IPS-11a (cell line): Measurements from ENCODE around the gene HDAC4.

ENCODE experiments used
- H3K4me3 ChIP-seq: one replicate; pipeline ENCODE4 v1.5.1; 2013; ENCODE audit warnings: low read depth, low read length, control low read depth

HDAC4 gene

GRCh38 chr2:239329972-239330572 lies 70.7 kb downstream of the HDAC4 start:
- H3K4me3 ChIP-seq, result no peak overlapping the region

- no peak overlapping the region for H3K4me3 ChIP-seq
Observed at GRCh38 chr2:239329284-239329971, 71.4 kb downstream of the HDAC4 start.

DNA sequence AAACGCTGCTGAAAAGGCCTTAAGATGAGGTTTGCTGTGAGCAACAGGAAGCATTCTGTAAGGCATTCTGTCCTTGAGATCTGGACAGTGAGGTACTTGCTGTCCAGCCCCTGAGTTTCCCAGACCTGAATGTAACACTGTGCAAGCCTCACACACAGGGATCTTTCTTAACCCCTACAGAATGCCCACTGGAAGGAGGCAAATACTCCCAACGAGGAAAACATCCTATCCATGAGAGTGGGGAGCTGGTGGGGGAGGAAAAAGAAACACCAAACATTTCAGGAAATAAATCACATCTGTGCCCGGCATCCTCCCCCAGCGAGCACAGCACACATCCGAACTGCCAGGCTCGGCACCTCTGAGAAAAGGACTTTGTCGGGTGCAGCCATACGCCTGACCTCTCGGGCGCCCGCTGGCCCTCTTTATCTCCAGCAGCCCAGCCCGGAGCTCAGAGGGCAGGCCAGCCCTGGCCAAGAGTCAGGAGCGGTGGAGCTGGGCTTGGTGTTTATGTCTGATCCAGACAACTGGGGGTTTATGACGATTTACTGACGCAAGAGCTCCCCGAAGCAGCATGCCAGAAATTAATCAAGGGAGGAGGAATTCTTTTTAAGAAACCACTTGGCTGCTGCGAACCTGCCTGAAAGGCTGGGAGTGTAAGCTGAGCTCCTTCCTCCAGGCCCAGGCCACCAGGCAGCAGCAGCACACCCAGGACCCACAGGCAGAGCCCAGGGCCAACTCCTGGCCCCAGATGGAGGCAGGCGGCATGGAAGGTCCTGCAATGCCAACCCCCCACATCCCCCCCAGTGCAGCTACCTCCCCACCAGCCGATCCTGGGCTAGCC lies 72.2 kb downstream of the HDAC4 start:
- no peak overlapping the region for H3K4me3 ChIP-seq

DNA sequence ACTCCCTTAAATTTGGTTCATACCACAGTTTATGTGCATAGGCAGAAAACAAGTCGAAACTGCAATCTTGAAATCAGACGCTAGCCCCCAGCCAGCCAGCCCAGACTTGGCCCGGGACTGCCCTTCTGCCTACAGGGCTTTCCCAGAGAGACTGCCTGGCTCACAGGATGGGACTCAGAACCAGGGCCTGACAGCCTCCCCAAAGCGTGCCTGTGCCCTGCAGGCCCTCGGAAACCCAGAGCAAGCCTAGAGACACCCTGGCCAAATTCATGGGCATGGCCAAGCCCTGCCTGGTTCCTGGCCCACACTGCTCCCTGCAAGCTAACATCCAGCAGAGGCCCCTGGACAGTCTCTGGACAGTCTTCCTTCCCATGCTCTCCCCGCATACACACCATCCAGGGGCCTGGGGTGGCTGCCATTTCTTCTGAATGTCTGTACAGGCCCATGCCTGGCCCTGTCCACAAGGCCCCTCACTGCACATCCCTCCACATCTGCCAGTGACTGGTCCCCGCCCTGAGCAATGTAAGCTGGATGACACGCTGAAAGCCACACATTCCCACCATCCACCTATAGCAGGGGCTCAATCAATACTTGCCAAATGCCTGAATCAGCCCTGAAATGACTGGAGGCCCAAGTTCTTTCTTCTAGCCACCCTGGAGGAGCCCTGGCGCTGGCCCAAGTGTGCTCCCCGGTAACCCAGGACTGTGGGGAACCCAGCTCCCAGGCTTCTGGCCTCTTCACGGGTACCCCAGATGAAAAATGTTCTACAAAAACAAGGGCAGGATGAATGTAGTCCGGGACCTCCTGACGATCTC lies 73.1 kb downstream of the HDAC4 start:
- no peak overlapping the region for H3K4me3 ChIP-seq

GRCh38 chr2:239326831-239327535 lies 73.8 kb downstream of the HDAC4 start:
- no peak overlapping the region for H3K4me3 ChIP-seq

- H3K4me3 ChIP-seq, result no peak overlapping the region
Observed at GRCh38 chr2:239324456-239324855, 76.4 kb downstream of the HDAC4 start.

- no peak overlapping the region for H3K4me3 ChIP-seq
Observed at GRCh38 chr2:239323447-239323846, 77.4 kb downstream of the HDAC4 start.

GRCh38 chr2:239322416-239323086 lies 78.3 kb downstream of the HDAC4 start:
- H3K4me3 ChIP-seq, result no peak overlapping the region

DNA sequence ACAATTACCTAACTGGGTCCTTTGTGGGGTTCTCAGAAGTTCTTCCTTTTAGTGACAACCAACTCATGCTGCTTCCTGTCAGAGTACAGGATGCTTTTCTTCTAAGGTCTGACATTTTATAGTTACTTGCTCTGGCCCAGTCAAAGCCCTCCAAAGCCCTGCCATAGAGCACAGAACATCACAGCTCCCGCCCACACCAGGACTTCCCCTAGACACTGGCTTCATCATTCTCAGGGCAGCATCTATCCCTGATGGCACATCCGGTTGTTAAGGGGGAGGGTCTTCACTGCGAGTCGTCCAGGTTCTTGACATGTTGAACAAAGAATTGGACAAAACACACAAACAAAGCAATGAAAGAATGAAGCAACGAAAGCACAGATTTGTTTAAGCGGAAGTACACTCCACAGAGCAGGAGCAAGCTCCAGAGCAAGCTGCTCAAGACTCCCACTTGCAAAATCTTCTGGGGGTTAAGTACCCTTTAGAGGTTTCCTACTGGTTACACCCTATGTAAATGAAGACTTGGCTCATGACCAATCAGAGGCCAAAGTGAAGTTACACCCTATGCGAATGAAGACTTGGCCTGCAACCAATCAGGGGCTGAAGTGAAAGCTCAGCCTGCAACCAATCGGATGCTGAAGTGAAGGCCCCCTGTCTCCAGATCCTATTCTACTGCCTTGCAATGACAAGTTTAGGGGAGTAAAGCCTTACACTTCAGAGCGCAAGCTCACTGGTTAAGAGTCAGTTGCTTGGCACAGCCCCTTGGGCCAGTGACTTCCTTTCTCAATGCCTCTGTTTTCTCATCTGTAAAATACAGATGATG lies 79.0 kb downstream of the HDAC4 start:
- H3K4me3 ChIP-seq, result no peak overlapping the region

GRCh38 chr2:239318790-239319661 lies 81.8 kb downstream of the HDAC4 start:
- no peak overlapping the region for H3K4me3 ChIP-seq

DNA sequence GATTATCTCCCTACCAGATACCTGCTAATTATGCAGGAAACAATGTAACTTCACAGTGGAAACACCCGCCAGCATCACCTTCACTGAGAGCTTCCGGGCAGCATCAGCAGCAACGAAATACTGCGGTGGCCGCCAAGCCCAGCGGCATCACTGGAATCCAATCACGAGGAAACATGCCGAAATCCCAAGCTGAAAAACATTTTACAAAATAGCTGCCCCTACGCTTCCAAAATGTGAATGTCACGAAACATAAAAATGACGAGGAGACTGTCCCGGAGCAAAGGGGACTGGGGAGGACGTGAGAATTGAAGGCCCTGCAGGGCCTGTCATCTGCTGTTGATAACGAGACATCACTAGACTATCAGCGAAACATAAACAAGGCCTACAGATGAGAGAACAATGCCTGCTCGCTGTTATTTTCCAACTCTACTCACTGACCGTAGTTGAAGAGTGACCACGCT lies 82.6 kb downstream of the HDAC4 start:
- no peak overlapping the region for H3K4me3 ChIP-seq

- H3K4me3 ChIP-seq, result no peak overlapping the region
Observed at GRCh38 chr2:239316562-239317465, 84.0 kb downstream of the HDAC4 start.

- no peak overlapping the region for H3K4me3 ChIP-seq
Observed at GRCh38 chr2:239315308-239315707, 85.5 kb downstream of the HDAC4 start.

DNA sequence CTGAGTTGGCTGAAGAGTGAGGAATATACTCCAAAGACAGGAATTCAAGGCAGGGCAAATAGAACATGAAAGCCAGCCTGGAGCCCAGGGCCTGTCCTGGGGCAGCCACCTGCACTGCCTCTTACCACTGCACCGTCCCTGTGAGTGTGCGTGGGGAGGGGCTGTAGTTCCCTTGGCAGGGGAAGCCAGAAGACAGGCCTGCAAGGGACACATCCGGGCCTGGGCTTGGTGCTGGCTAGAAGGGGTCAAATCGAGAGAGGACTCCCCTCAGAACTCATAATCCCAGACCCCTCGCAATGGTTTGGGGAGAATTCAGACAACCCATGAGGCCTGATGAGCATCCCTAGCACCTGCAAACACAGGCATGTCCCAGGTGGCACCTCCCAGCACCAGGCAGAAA lies 87.0 kb downstream of the HDAC4 start:
- no peak overlapping the region for H3K4me3 ChIP-seq

DNA sequence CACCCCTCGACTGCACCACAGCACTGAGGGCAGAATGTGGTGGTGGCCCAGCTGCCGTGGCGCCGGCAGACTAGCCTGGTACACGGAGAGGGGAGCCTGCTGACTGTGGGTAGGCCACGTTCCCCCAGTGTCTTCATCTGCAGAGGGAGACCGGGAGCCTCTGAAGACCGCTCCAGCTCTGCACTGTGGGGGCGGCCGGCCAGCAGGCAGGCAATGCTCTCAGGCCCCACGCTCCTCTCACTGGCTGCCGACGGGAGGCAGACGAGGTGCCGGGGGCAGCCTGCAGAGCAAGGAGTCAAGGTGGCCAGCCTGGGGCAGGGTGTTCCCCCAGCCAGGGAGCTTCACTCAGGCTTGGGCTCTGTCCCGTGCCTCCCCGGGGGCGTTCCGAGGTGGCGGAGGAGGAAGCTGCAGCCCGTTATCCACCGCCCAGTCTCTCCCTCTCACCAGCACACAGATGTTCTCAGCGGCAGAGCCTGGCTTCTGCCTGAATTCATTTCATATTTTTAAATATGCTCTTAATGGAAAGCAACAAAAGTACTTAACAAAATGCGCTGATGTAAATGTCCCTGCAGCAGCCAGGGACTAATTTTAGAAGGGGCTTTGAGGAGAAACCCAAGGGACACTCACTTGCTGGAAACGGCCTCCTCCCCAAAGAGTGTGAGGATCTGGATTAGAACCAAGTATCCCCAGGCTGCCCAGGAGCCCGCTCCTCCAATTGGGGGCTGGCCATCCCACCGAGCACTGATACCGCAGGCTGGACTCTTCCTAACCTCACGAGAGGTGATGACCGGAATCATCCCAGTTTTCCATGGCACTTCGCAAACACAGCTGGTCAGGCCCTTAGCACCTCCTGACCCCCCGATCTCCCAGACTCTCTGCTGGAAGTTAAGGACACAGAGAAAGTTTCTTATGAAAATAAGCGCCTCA lies 87.8 kb downstream of the HDAC4 start:
- no peak overlapping the region for H3K4me3 ChIP-seq

DNA sequence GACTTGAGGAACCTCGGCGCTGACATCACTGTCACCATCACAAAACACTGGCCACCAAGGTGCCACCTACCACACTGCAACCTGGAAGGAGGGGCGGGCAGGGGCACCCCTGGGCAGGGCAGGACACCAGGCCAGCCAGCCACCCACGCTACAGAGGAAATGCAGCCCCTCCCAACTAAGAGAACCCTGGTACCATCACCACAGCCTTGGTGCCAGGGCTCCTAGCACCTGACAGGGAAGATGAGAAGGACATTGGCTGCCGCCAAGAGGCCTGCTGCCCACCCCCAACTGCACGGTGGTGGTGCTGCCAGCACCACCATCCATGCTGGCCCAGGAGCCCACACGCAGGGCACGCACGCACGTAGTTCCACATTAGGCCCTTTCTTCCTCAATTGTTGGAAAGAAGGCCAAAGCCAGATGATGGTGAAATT lies 88.7 kb downstream of the HDAC4 start:
- no peak overlapping the region for H3K4me3 ChIP-seq
